GM06990 (cell line): ENCODE data around the gene WDR26.

Source experiments
- DNase-seq: peaks from one replicate; pipeline ENCODE4 v3.0.0-alpha.2; 2011; ENCODE audit not compliant: insufficient read length; ENCODE audit errors: extremely low read depth
- H3K27me3 ChIP-seq: replicated peaks from 2 replicates; pipeline ENCODE4 v1.6.0; 2011; ENCODE audit warnings: low read length; ENCODE audit not compliant: control insufficient read depth, insufficient read depth
- H3K36me3 ChIP-seq: 2 replicates; pipeline ENCODE4 v1.5.1; 2011; ENCODE audit warnings: low read length; ENCODE audit not compliant: control insufficient read depth, insufficient read depth
- H3K4me3 ChIP-seq: replicated peaks from 2 replicates; pipeline ENCODE4 v1.5.1; 2011; ENCODE audit warnings: low read depth, mild to moderate bottlenecking, control low read depth, low read length
- CTCF ChIP-seq: IDR thresholded peaks from 2 replicates; pipeline ENCODE4 v1.5.1; 2011; ENCODE audit warnings: low read length, control low read depth, mild to moderate bottlenecking, inconsistent platforms; ENCODE audit not compliant: insufficient read depth, poor library complexity, severe bottlenecking

The WDR26 gene

GRCh38 chr1:224411766-224412165 is 22.8 kb downstream of the WDR26 start:
- DNase-seq = no peak
- Histone ChIP-seq H3K4me3 (no peak overlapping the region), H3K36me3 (peaks cover 2% of the 10 kb centered on the region), H3K27me3 (no peaks in the 10 kb centered on the region)
- no peak for TF ChIP-seq CTCF

DNA sequence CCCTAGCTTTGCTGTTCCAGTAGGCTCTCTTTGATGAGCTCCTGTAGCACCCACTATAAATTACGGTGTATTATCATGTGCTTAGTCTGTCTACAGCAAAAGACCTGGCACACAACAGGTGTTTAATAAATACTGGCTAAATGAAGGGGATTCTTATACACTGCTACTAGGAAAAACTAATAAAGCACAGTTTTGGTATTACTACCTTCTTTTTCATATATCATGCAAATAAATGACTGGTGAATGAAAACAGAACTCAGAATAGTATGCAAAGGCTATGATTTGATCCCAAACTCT is 26.4 kb downstream of the WDR26 start:
- Histone ChIP-seq H3K36me3 (peaks cover 10% of the 10 kb centered on the region), H3K27me3 (no peaks in the 10 kb centered on the region), H3K4me3 (no peak overlapping the region)
- TF ChIP-seq CTCF = no peak
- no peak for DNase-seq

- H3K36me3 ChIP-seq = peaks cover 10% of the 10 kb centered on the region
- DNase-seq = no peak
- no peaks in the 10 kb centered on the region for H3K27me3 ChIP-seq
- TF ChIP-seq CTCF = no peak
- no peak overlapping the region for H3K4me3 ChIP-seq
Measured at GRCh38 chr1:224407571-224408293, 26.9 kb downstream of the WDR26 start.

GRCh38 chr1:224406216-224406615 is 28.4 kb downstream of the WDR26 start:
- TF ChIP-seq CTCF = no peak
- Histone ChIP-seq H3K4me3 (no peak overlapping the region), H3K27me3 (no peaks in the 10 kb centered on the region), H3K36me3 (peaks cover 10% of the 10 kb centered on the region)
- DNase-seq = no peak

GRCh38 chr1:224405604-224405970 is 29.0 kb downstream of the WDR26 start:
- no peak for TF ChIP-seq CTCF
- DNase-seq = no peak
- Histone ChIP-seq H3K4me3 (no peak overlapping the region), H3K27me3 (no peaks in the 10 kb centered on the region), H3K36me3 (peaks cover 9% of the 10 kb centered on the region)
